OCI-LY3 (cell line): ENCODE results near the gene PPARG.
"Not testable (repeated sequence)": the region's sequence is repeated elsewhere in the genome, so short reads cannot be mapped to it uniquely, and the experiment has no call there.

ENCODE experiments used
- H2AFZ ChIP-seq: fragments of 200-600, 300-600 bp; shearing (Covaris generic); 2 replicates; pipeline ENCODE4 v1.6.0; 2014; ENCODE audit warnings: antibody characterized with exemption, low read depth, low read length
- H3K27ac ChIP-seq: fragments of 200-600, 300-600 bp; sonication (generic); 2 replicates; pipeline ENCODE4 v1.5.1; 2014; ENCODE audit warnings: mild to moderate bottlenecking, low read length, moderate library complexity, mixed read lengths
- H3K27me3 ChIP-seq: fragments of 200-600, 300-600 bp; sonication (generic); 2 replicates; pipeline ENCODE4 v1.6.1; 2014; ENCODE audit warnings: low read depth, low read length, mixed read lengths
- H3K36me3 ChIP-seq: fragments of 200-600, 300-600 bp; sonication (generic); replicated peaks from 2 replicates; pipeline ENCODE3; 2014; ENCODE audit warnings: low read depth, low read length, mixed read lengths
- H3K4me1 ChIP-seq: fragments of 300-600, 200-600 bp; sonication (generic); 2 replicates; pipeline ENCODE4 v1.6.1; 2014; ENCODE audit warnings: low read length, mixed read lengths
- H3K4me2 ChIP-seq: fragments of 200-600, 300-600 bp; sonication (generic); 2 replicates; pipeline ENCODE4 v1.6.1; 2014; ENCODE audit warnings: low read length, mixed read lengths
- H3K4me3 ChIP-seq: fragments of 300-600, 200-600 bp; sonication (generic); 2 replicates; pipeline ENCODE4 v1.5.1; 2014; ENCODE audit warnings: antibody characterized with exemption, mild to moderate bottlenecking, low read length, moderate library complexity
- H3K79me2 ChIP-seq: fragments of 300-600, 200-600 bp; shearing (Covaris generic); 2 replicates; pipeline ENCODE4 v1.6.1; 2014; ENCODE audit warnings: mild to moderate bottlenecking, low read length, mixed read lengths
- H3K9ac ChIP-seq: fragments of 300-600, 200-600 bp; shearing (Covaris generic); 2 replicates; pipeline ENCODE4 v1.6.0; 2014; ENCODE audit warnings: mild to moderate bottlenecking, low read length, moderate library complexity
- H3K9me3 ChIP-seq: fragments of 200-600, 300-600 bp; shearing (Covaris generic); 2 replicates; pipeline ENCODE4 v1.6.1; 2014; ENCODE audit warnings: low read length, mixed read lengths; ENCODE audit not compliant: insufficient read depth
- H4K20me1 ChIP-seq: fragments of 200-600, 300-600 bp; sonication (generic); 2 replicates; pipeline ENCODE4 v1.6.1; 2016; ENCODE audit warnings: low read length, mixed read lengths; ENCODE audit not compliant: insufficient read depth
- CTCF ChIP-seq: fragments of 200-600, 300-600 bp; sonication (generic); IDR thresholded peaks from 2 replicates; pipeline ENCODE4 v1.5.1; 2014; ENCODE audit warnings: antibody characterized with exemption, low read length, low read depth
- EZH2phosphoT487 ChIP-seq: fragments of 200-600 bp; shearing (Covaris generic); IDR thresholded peaks from 2 replicates; pipeline ENCODE4 v1.6.1; 2018; ENCODE audit warnings: antibody characterized with exemption, mixed run types, low read depth

Gene PPARG

GRCh38 chr3:12445523-12446240, 156.8 kb downstream of the PPARG start:
- TF ChIP-seq EZH2phosphoT487 (no peak), CTCF (no peak)

DNA sequence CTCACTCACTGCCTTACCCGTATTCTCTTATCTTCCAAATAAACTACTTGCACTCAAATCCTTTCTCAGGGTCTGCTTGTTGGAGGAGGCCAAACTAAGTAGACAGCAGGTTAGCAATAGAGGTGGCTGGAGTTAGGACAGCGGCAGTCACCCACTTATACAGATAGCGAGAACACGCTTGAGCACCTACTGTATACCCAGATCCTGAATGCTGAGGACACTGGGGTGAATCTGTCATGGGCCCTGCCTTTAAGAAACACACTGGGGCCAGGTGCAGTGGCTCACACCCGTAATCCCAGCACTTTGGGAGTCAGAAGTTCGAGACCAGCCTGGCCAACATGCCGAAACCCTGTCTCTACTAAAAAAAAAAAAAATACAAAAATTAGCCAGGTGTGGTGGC, 157.4 kb downstream of the PPARG start:
- TF ChIP-seq EZH2phosphoT487 (no peak), CTCF (no peak)
- Histone ChIP-seq H4K20me1 (no peaks in the 10 kb centered on the region), H3K27ac (no peak overlapping the region), H3K36me3 (no peaks in the 10 kb centered on the region), H3K4me3 (no peak overlapping the region), H3K79me2 (no peaks in the 10 kb centered on the region), H3K4me1 (no peaks in the 10 kb centered on the region), H2AFZ (no peak overlapping the region), H3K4me2 (no peak overlapping the region), H3K9me3 (no peaks in the 10 kb centered on the region), H3K27me3 (peaks cover 27% of the 10 kb centered on the region), H3K9ac (no peak overlapping the region)

More at GRCh38 chr3:12445523-12446240, 156.8 kb downstream of the PPARG start:
- peaks cover 27% of the 10 kb centered on the region for H3K27me3 ChIP-seq
- no peak overlapping the region for H3K4me3 ChIP-seq
- no peaks in the 10 kb centered on the region for H4K20me1 ChIP-seq
- no peaks in the 10 kb centered on the region for H3K4me1 ChIP-seq
- H3K9ac ChIP-seq: no peak overlapping the region
- H3K9me3 ChIP-seq: no peaks in the 10 kb centered on the region
- H3K4me2 ChIP-seq: no peak overlapping the region
- H3K27ac ChIP-seq: no peak overlapping the region
- H3K36me3 ChIP-seq: no peaks in the 10 kb centered on the region
- H2AFZ ChIP-seq: no peak overlapping the region
- H3K79me2 ChIP-seq: no peaks in the 10 kb centered on the region

GRCh38 chr3:12447075-12447474, 158.2 kb downstream of the PPARG start:
- H3K36me3 ChIP-seq: no peaks in the 10 kb centered on the region
- no peaks in the 10 kb centered on the region for H3K79me2 ChIP-seq
- H3K4me3 ChIP-seq: no peak overlapping the region
- no peak overlapping the region for H3K9ac ChIP-seq
- no peaks in the 10 kb centered on the region for H4K20me1 ChIP-seq
- H3K27ac ChIP-seq: no peak overlapping the region
- H3K9me3 ChIP-seq: no peaks in the 10 kb centered on the region
- TF ChIP-seq EZH2phosphoT487 (no peak), CTCF (no peak)
- H3K4me2 ChIP-seq: no peak overlapping the region
- no peak overlapping the region for H2AFZ ChIP-seq
- no peaks in the 10 kb centered on the region for H3K4me1 ChIP-seq
- H3K27me3 ChIP-seq: peaks cover 27% of the 10 kb centered on the region

GRCh38 chr3:12448404-12449202, 159.7 kb downstream of the PPARG start:
- not testable (repeated sequence) for H3K4me3 ChIP-seq, H3K9me3 ChIP-seq, H3K4me1 ChIP-seq, H4K20me1 ChIP-seq, H3K79me2 ChIP-seq, H3K27ac ChIP-seq, H3K9ac ChIP-seq, H3K36me3 ChIP-seq, H3K4me2 ChIP-seq, H2AFZ ChIP-seq
- TF ChIP-seq CTCF: peak; percentile 29
- H3K27me3 ChIP-seq: peaks cover 20% of the 10 kb centered on the region
